ENCODE measurements around the gene IDH3B.

GRCh38 chr20:2619337-2619736, 44.7 kb downstream of the IDH3B start:
- TF ChIP-seq CTCF (IDR thresholded peaks at IDR 0.05), result no peak
- TF ChIP-seq POLR2A (IDR thresholded peaks at IDR 0.05), result no peak
